Activated naive CD8-positive, alpha-beta T cell treated with anti-CD3 and anti-CD28 coated beads for 36 hours (primary cell): ENCODE results near the gene KIF1A. TPM values are rescaled to one million over a fixed set of nuclear protein-coding genes. Genes with fewer than 3 reads are reported as not detected.
"Not testable (repeated sequence)": the region's sequence is repeated elsewhere in the genome, so short reads cannot be mapped to it uniquely, and the experiment has no call there.

Source experiments
- DNase-seq: peaks from one replicate; pipeline ENCODE4 v3.0.0; 2021
- H3K27ac Mint-ChIP-seq: one replicate; pipeline ENCODE4 v1.8.0; 2022; ENCODE audit warnings: mild to moderate bottlenecking, moderate library complexity, mixed read lengths
- H3K27me3 Mint-ChIP-seq: one replicate; pipeline ENCODE4 v1.8.0; 2022; ENCODE audit warnings: mild to moderate bottlenecking, mixed read lengths
- H3K36me3 Mint-ChIP-seq: one replicate; pipeline ENCODE4 v1.8.0; 2021; ENCODE audit warnings: mild to moderate bottlenecking, mixed read lengths
- H3K4me1 Mint-ChIP-seq: one replicate; pipeline ENCODE4 v1.8.0; 2021; ENCODE audit warnings: mixed read lengths
- H3K4me3 Mint-ChIP-seq: one replicate; pipeline ENCODE4 v1.8.0; 2022; ENCODE audit warnings: mild to moderate bottlenecking, moderate library complexity, mixed read lengths
- H3K9me3 Mint-ChIP-seq: one replicate; pipeline ENCODE4 v1.8.0; 2022; ENCODE audit warnings: mixed read lengths
- total RNA-seq, 2 experiments: library from RNA; stranded (reverse); gene quantifications; one replicate each; pipeline ENCODE4 v1.2.3, GENCODE V29; 2021

KIF1A gene
- total RNA-seq, 2 experiments from 2014 or later = 7.7 to 8.2 TPM

DNA sequence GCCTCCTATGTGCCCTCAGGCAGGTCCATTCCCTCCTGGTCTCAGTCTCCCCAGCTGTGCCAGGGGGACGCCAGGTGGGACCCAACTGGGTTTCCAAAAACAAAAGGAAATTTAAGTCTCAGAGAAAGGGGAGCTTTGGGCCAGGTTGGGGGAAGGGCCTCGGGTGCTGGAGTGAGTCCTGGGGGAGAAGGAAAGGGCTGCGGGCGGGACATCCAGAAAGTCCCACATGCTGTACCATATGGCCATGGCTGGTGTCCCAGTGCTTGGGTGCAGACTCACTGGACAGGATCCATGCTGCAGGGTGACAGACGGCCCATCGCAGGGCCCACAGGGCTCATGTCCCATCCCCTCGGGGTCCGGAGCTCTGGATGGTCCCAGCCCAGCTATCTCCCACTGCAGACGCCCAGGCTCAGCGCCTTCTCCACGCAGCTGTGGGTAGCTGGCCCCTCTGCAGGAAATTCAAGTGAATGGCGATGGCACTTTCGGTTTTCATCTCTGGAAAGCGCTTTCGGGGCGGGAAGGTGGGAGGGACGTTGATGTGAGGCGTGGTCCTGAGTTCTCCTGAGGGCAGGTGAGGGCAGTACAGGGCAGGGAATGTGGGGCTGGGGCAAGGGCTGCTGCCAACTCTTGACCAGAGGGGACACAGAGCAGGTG lies 129.5 kb downstream of the KIF1A start:
- H3K4me1 Mint-ChIP-seq, H3K9me3 Mint-ChIP-seq, H3K27me3 Mint-ChIP-seq, H3K36me3 Mint-ChIP-seq, H3K27ac Mint-ChIP-seq, H3K4me3 Mint-ChIP-seq, DNase-seq: not testable (repeated sequence)

DNA sequence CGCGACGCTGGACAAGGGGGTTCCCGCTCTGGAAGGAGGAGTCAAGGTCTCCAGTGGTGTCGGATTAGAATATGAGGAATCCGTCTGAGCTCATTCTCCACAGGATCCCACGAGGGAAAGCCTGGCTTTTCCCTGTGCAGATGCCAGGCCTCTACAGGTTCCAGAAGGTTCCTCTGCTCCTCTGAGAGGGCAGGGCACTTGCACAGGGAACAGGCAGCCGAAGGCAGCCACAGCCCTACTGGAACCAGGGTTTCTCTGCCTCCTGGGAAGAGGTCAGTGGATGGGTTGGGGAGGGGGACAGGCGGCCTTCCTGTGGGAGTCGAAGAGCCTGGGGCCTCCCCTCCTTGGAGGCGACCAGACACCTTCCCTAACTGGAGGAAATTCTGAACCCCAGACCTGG lies 130.0 kb downstream of the KIF1A start:
- Mint-ChIP-seq H3K9me3 (no peaks in the 10 kb centered on the region), H3K36me3 (no peaks in the 10 kb centered on the region), H3K4me3 (no peak overlapping the region), H3K27me3 (no peaks in the 10 kb centered on the region), H3K4me1 (no peaks in the 10 kb centered on the region), H3K27ac (no peak overlapping the region)
- no peak for DNase-seq

DNA sequence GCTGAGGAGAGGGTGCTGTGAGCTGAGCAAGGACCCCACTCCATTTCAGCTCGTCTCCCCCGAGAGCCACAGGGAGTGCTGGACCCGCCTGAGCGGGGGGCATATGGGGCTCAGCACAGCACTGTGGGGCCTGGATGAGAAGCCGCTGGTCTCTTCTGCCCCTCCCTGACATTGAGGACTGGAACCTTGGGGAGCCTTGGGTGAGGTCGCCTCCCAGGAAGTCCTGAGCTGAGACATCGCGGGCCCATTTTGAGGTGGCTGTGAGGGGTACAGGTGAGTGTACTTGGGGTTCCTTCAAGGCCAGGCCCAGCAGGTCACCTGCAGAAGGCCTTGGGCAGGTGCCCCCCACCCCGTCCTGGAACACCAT lies 131.5 kb downstream of the KIF1A start:
- H3K4me3 Mint-ChIP-seq = no peak overlapping the region
- no peaks in the 10 kb centered on the region for H3K27me3 Mint-ChIP-seq
- H3K36me3 Mint-ChIP-seq = no peaks in the 10 kb centered on the region
- no peaks in the 10 kb centered on the region for H3K9me3 Mint-ChIP-seq
- no peak overlapping the region for H3K27ac Mint-ChIP-seq
- peaks cover 3% of the 10 kb centered on the region for H3K4me1 Mint-ChIP-seq
- no peak for DNase-seq

DNA sequence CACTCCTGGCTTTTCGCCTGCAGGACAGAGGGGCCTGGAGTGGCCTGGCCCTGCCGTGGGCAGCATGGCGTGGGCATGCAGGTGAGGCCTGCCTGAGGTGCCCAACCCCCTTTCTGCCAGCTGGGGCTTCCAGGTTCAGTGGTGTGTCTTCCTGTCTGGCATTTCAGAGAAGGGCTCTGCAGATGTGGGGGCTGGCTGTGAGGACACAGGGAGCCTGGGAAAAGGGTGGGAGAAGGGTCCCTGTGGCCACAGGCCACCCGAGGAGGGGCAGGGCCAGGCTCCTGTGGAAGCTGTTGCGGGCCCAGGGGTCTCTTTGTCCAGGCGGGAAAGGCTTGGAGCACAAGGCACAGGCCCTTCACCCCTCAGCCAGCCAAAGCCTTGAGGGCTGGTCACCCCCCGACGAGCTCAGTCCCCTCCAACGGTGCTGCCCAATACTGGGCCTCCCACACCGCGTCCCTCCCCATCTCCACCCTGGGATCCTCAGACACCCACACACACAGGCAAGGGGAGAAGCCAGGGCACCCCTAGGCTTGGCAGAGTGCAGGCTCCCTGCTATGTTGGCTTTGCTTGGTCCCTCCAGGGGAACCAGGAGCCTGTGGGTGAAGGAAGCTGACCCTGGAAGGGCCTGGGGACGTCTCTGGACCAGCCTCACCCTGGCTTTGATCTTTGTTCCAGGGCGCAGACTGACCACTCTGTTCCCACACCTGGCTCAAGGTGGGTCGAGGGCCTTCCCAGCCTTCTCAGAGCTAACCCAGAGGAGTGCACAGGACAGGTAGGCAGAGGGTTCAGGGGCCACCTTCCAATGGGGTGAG lies 132.1 kb downstream of the KIF1A start:
- H3K36me3 Mint-ChIP-seq = no peaks in the 10 kb centered on the region
- H3K9me3 Mint-ChIP-seq = no peaks in the 10 kb centered on the region
- H3K27ac Mint-ChIP-seq = no peak overlapping the region
- no peak for DNase-seq
- H3K4me1 Mint-ChIP-seq = peaks cover 3% of the 10 kb centered on the region
- H3K4me3 Mint-ChIP-seq = no peak overlapping the region
- H3K27me3 Mint-ChIP-seq = no peaks in the 10 kb centered on the region

DNA sequence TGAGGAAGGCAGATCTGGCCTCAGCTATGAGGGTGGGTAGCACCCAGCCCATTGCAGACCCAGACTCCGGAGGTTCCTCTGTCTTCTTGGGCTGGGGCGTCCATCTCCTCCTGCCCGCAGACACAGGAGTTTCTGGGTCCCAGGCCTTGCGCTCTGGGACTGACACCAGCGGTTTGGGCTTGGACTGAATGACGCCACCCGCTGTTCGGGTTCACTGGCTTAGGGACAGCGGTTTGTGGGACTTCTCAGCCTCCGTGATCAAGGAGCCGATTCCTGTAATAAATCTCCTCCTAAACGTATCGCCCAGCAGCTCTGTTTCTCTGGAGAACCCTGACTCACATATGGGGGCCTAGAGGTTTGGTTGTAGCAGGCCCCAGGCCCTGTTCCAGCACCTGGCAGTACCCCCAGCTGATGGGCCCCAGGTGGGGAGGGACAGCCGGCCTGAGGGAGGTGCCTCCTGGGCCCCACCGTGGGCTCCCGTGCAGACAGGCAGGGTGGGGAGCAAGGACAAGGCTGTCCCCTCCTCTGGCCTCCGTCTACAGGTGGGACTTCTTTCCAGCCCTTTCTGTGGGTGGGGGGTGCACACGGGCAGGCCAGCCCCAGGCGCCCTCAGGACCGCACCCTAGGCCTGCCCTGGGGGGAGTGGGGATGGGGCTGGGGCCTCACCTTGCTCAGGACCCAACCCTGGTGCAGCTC lies 132.8 kb downstream of the KIF1A start:
- DNase-seq = no peak
- no peaks in the 10 kb centered on the region for H3K9me3 Mint-ChIP-seq
- no peaks in the 10 kb centered on the region for H3K36me3 Mint-ChIP-seq
- no peak overlapping the region for H3K4me3 Mint-ChIP-seq
- no peak overlapping the region for H3K27ac Mint-ChIP-seq
- H3K27me3 Mint-ChIP-seq = no peaks in the 10 kb centered on the region
- peaks cover 3% of the 10 kb centered on the region for H3K4me1 Mint-ChIP-seq

DNA sequence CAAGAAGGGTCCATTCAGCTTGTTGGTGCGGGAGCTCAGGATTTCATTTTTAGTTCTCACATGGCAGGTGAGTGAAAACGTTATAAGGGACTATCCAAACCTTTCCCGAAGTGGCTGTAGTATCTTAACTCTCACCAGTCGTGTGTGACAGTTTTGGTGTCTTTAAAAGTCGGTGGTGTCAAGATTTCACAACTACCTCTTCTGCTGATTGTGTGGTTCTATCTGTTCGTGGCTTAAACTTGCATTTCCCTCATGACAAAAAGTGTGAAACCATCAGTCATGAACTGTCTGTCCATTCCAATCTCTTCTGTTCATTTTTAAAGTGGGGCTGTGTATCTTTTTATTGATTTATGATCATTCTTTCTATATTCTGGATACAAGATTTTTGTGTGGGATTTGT lies 133.6 kb downstream of the KIF1A start:
- DNase-seq = no peak
- Mint-ChIP-seq H3K27me3 (no peaks in the 10 kb centered on the region), H3K4me1 (peaks cover 3% of the 10 kb centered on the region), H3K36me3 (no peaks in the 10 kb centered on the region), H3K27ac (no peak overlapping the region), H3K9me3 (no peaks in the 10 kb centered on the region), H3K4me3 (no peak overlapping the region)

DNA sequence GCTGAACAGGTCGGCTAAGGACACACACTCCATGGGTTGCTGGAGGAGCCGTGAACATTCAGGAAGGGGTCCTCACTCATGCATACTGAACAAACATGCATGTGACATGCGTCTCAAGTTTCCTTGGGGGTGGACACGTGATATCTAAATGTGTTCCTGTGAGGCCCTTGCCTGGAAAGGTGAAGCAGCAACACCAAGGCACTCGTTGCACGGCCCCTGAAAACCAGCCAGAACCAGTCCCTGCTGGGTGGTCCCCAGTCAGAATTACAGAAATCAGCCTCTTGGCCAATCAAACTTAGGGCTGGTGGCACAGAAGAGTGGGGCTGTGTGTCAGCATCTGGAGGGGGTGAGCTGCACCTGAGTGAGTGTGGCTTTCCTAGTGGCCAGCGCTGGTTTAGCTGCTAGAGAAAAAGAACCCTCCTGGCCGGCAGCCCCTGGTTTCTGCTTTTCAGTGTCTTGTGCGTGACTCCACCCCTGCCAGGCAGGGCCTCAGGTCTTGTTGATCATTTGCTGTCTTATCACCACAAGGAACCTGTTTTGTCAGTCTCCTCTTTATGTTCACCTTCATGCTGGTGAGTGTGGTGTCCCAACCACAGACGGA lies 134.1 kb downstream of the KIF1A start:
- Mint-ChIP-seq H3K27me3 (no peaks in the 10 kb centered on the region), H3K9me3 (no peaks in the 10 kb centered on the region), H3K4me1 (peaks cover 3% of the 10 kb centered on the region), H3K4me3 (no peak overlapping the region), H3K27ac (no peak overlapping the region), H3K36me3 (no peaks in the 10 kb centered on the region)
- no peak for DNase-seq

DNA sequence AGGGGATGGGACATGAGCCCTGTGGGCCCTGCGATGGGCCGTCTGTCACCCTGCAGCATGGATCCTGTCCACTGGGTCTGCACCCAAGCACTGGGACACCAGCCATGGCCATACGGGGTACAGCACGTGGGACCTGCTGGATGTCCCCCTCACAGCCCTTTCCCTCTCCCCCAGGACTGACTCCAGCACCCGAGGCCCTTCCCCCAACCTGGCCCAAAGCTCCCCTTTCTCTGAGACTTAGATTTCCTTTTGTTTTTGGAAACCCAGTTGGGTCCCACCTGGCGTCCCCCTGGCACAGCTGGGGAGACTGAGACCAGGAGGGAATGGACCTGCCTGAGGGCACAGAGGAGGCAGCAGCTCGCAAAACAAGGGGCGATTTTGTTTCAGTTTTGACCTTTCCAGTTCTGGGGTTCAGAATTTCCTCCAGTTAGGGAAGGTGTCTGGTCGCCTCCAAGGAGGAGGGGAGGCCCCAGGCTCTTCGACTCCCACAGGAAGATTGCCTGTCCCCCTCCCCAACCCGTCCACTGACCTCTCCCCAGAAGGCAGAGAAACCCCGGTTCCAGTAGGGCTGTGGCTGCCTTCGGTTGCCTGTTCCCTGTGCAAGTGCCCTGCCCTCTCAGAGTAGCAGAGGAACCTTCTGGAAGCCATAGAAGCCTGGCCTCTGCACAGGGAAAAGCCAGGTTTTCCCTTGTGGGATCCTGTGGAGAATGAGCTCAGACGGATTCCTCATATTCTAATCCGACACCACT lies 135.9 kb downstream of the KIF1A start:
- not testable (repeated sequence) for H3K4me1 Mint-ChIP-seq, H3K4me3 Mint-ChIP-seq, H3K9me3 Mint-ChIP-seq, H3K27me3 Mint-ChIP-seq, H3K36me3 Mint-ChIP-seq, H3K27ac Mint-ChIP-seq, DNase-seq

DNA sequence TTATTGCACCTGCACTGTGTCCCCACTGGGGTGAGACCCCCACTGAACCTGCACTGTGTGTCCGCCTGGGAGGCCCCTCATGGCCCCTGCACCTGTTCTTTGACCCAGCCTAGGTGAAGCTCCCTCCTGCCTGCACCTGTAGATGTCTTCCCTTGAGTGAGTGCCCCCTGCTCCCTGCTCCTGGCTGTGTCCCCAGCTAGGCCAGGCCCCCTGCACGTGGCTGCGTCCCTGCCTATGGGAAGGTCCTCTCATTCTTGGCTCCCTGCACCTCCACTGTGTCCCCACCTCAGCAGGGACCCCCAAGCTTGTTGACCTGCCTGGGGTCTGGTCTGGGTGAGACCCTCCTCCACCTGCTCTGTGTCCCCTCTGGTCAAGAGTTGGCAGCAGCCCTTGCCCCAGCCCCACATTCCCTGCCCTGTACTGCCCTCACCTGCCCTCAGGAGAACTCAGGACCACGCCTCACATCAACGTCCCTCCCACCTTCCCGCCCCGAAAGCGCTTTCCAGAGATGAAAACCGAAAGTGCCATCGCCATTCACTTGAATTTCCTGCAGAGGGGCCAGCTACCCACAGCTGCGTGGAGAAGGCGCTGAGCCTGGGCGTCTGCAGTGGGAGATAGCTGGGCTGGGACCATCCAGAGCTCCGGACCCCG lies 136.6 kb downstream of the KIF1A start:
- H3K4me1 Mint-ChIP-seq, H3K27me3 Mint-ChIP-seq, H3K4me3 Mint-ChIP-seq, DNase-seq, H3K36me3 Mint-ChIP-seq, H3K9me3 Mint-ChIP-seq, H3K27ac Mint-ChIP-seq: not testable (repeated sequence)

DNA sequence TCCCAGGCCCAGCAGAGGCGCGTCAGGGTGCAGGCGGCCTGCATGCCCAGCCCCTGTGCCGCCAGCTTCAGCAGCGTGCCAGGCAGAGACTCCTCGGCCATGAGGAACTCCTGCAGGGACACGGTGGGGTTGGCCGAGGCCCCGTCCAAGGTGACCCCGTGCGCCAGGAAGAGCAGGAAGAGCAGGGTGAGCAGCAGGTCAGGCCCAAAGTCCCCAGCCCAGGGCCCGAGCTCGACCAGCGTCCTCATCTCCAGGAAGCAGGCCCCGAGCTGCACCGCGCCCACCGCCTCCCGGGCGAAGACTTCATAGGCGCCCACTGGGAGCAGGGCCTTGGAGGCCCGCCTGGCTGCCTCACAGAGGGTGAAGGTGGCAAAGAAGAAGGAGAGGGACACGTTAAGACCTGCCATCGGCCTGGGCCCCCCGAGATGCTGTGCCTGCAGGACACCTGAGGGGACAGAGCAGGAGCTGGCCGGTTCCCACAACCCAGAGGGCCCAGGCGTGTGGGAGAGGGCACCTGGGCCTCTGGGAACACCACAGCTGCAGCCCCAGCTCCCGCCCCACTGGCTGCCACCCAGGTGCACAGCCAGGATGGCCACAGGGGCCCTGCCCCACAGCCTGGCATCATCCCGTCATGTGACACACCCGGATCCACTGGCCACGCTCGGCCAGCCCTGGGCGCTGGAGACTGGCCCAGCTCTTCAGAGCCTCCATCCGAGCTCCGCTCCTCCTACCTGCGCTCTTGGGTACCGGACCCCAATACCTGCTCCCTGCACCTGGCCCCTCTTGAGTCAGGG lies 137.4 kb downstream of the KIF1A start, which contains the start of gene AQP12B:
AQP12B (minus strand) TSS at position 455 of the 794 bp plus-strand sequence; CDS start at position 407, 48 bp downstream.
- DNase-seq, H3K4me1 Mint-ChIP-seq, H3K27me3 Mint-ChIP-seq, H3K36me3 Mint-ChIP-seq, H3K4me3 Mint-ChIP-seq, H3K9me3 Mint-ChIP-seq, H3K27ac Mint-ChIP-seq: not testable (repeated sequence)

DNA sequence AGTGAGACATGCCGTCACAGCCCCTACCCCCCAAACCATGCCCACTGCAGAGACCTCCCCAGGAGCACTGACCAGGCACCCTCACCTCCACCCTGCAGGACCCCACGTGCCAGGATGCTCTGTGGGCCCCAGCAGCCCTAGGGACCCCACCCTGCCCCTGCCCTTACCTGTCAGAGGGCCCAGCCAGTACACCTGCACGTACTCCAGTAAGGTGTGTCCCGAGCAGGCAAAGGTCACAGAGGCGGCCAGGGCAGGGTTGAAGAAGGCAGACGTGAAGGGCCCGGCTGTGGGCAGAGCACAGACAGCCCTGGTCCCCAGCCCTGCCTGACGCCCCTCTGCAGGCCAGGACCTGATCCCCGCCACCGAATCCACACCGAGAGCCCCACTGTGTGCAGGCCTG lies 139.8 kb downstream of the KIF1A start:
- H3K9me3 Mint-ChIP-seq, H3K4me3 Mint-ChIP-seq, H3K36me3 Mint-ChIP-seq, DNase-seq, H3K4me1 Mint-ChIP-seq, H3K27ac Mint-ChIP-seq, H3K27me3 Mint-ChIP-seq: not testable (repeated sequence)

DNA sequence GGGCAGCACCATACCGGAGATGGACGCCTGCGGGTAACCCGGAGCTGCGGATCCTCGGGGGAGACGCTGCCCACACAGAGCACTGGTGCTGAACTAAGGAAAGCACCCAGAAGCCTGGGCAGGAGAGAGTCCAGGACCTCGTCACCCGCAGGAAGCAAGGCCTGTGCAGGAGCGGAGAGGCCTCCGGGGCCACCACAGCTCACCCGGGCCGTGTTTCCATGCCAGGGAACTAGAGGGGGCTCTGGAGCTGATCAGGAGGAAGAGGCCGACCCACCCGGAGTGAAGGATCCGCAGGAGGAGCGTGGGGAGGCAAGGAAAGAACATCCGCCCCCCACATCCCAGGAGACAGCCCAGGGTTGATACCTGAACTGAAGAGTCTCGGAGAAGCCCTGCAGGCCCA lies 141.1 kb downstream of the KIF1A start:
- H3K27me3 Mint-ChIP-seq, H3K4me1 Mint-ChIP-seq, H3K4me3 Mint-ChIP-seq, H3K9me3 Mint-ChIP-seq, DNase-seq, H3K27ac Mint-ChIP-seq, H3K36me3 Mint-ChIP-seq: not testable (repeated sequence)

DNA sequence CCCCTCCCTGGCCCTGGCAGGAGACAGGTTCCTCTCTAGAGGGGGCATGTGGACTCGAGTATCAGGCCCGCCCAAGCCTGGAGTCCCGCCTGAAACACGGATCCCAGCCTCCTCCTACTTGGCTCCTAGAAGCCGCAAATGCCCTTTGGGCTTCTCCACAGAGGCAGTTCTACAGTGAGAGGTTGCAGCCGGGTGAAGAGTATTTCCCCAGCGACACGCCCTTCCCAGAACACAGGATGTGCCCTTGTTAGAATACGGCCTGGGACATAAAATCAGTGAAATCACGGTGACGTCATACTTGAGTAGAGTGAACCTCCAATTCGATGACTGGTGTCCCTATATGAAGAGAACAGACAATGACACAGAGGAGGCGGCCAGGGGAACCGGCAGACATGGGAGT lies 142.0 kb downstream of the KIF1A start:
- peaks cover 15% of the 10 kb centered on the region for H3K27me3 Mint-ChIP-seq
- H3K4me3 Mint-ChIP-seq, DNase-seq, H3K27ac Mint-ChIP-seq, H3K4me1 Mint-ChIP-seq, H3K9me3 Mint-ChIP-seq, H3K36me3 Mint-ChIP-seq: not testable (repeated sequence)

DNA sequence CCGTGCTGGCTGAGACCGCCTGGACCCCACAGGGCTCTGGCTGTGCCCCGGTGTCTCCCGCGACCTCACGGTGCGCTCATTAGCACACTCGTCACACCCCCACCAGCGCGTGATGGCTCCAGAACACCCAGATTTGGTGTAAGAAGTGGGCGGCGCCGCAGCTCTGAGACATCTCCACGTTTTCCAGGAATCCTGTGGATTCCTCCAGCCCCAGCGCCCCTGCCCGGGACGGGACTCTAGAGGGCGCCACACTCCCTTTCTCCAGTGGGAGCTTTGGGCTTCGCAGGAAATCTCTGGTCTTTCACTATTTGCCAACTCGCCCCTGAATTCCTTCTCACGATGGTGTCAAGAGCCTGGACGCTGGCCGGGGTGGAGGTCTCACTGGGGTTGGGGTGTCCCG lies 144.7 kb downstream of the KIF1A start:
- H3K36me3 Mint-ChIP-seq, H3K4me3 Mint-ChIP-seq, H3K9me3 Mint-ChIP-seq, H3K4me1 Mint-ChIP-seq, H3K27ac Mint-ChIP-seq, DNase-seq: not testable (repeated sequence)
- peaks cover 31% of the 10 kb centered on the region for H3K27me3 Mint-ChIP-seq
